Transverse colon (tissue), 3 donors: ENCODE data around the gene LONP2.

Source experiments
- CTCF ChIP-seq, 5 experiments: fragments of 200-600 bp in 3 of 5; fragments of 450-650 bp in 2 of 5; sonication (generic) in 3 of 5; IDR thresholded peaks; 1 replicate in 2 of 5; 2 replicates in 3 of 5; pipeline ENCODE4 v1.5.1; 2016 to 2017; ENCODE audit warnings: antibody characterized with exemption in 5 of 5, inconsistent platforms in 3 of 5, mild to moderate bottlenecking in 2 of 5, moderate library complexity in 1 of 5
- EP300 ChIP-seq: sonication (generic); formaldehyde crosslinking; IDR thresholded peaks from one replicate; pipeline ENCODE4 v1.6.1; 2017; ENCODE audit warnings: antibody characterized with exemption, low read depth

GRCh38 chr16:48235058-48235555, 9.0 kb upstream of the LONP2 start:
- TF ChIP-seq EP300, result no peak
- no peak for TF ChIP-seq CTCF (IDR thresholded peaks at IDR 0.05)
